Liver (tissue), 9 donors: Measurements from ENCODE around the gene FARSA. TPM values are rescaled to one million over a fixed set of nuclear protein-coding genes. Genes with fewer than 3 reads are reported as not detected.
"Not testable (repeated sequence)": the region's sequence is repeated elsewhere in the genome, so short reads cannot be mapped to it uniquely, and the experiment has no call there.

Source experiments
- DNase-seq: peaks from one replicate; pipeline ENCODE4 v3.0.0-alpha.2; 2017; ENCODE audit warnings: low spot score
- H3K27ac ChIP-seq, 2 donors: one replicate each; pipeline ENCODE4 v1.7.0; 2013; ENCODE audit warnings: inconsistent platforms in 2 of 2, low read length in 2 of 2, control low read depth in 1 of 2, low read depth in 1 of 2, mild to moderate bottlenecking in 1 of 2
- H3K27me3 ChIP-seq, 4 donors: one replicate each; pipeline versions ENCODE4 v1.6.1 to v1.7.0; 2013; ENCODE audit warnings: low read length in 3 of 4, inconsistent platforms in 1 of 4, mild to moderate bottlenecking in 1 of 4, moderate library complexity in 1 of 4; ENCODE audit not compliant: control insufficient read depth in 4 of 4, insufficient read depth in 4 of 4
- H3K36me3 ChIP-seq, 4 donors: one replicate each; pipeline versions ENCODE4 v1.6.1 to v1.7.0; 2013; ENCODE audit warnings: low read length in 3 of 4, mild to moderate bottlenecking in 3 of 4, low read depth in 1 of 4, moderate library complexity in 1 of 4; ENCODE audit not compliant: control insufficient read depth in 4 of 4, insufficient read depth in 3 of 4
- H3K4me1 ChIP-seq, 4 donors: one replicate each; pipeline versions ENCODE4 v1.6.1 to v1.7.0; 2013; ENCODE audit warnings: low read length in 3 of 4, mild to moderate bottlenecking in 3 of 4, moderate library complexity in 1 of 4; ENCODE audit not compliant: control insufficient read depth in 4 of 4, insufficient read depth in 4 of 4
- H3K4me3 ChIP-seq, 3 donors: one replicate each; pipeline versions ENCODE4 v1.6.1 to v1.7.0; 2013; ENCODE audit warnings: low read length in 3 of 3, control low read depth in 1 of 3, low read depth in 1 of 3, mild to moderate bottlenecking in 1 of 3
- H3K9ac ChIP-seq, 2 donors: one replicate each; pipeline ENCODE4 v1.7.0; 2013; ENCODE audit warnings: low read length in 2 of 2, mild to moderate bottlenecking in 2 of 2, moderate library complexity in 2 of 2, control low read depth in 1 of 2, low read depth in 1 of 2
- H3K9me3 ChIP-seq, 4 donors: one replicate each; pipeline versions ENCODE4 v1.6.1 to v1.7.0; 2013; ENCODE audit warnings: low read length in 3 of 4; ENCODE audit not compliant: control insufficient read depth in 4 of 4
- ATF3 ChIP-seq: IDR thresholded peaks from 2 replicates; pipeline ENCODE4 v1.6.1; 2016; ENCODE audit warnings: antibody characterized with exemption
- CTCF ChIP-seq: fragments of 150-350 bp; IDR thresholded peaks from 2 replicates; pipeline ENCODE4 v1.5.1; 2017; ENCODE audit warnings: improper control_type of control experiment, low read depth, low read length; ENCODE audit not compliant: missing input control
- FOXA1 ChIP-seq: IDR thresholded peaks from 2 replicates; pipeline ENCODE4 v1.6.1; 2016; ENCODE audit warnings: antibody characterized with exemption
- JUND ChIP-seq, 2 donors: IDR thresholded peaks; 2 replicates each; pipeline ENCODE4 v1.6.1; 2016; ENCODE audit warnings: antibody characterized with exemption in 2 of 2
- MAX ChIP-seq: IDR thresholded peaks from 2 replicates; pipeline ENCODE4 v1.6.1; 2016; ENCODE audit warnings: antibody characterized with exemption
- RAD21 ChIP-seq, 2 donors: IDR thresholded peaks; 2 replicates each; pipeline ENCODE4 v1.6.1; 2016; ENCODE audit warnings: antibody characterized with exemption in 2 of 2, mild to moderate bottlenecking in 2 of 2
- REST ChIP-seq: IDR thresholded peaks from 2 replicates; pipeline ENCODE4 v1.6.1; 2016; ENCODE audit warnings: antibody characterized with exemption, mild to moderate bottlenecking
- RXRA ChIP-seq, 2 donors: IDR thresholded peaks; 2 replicates each; pipeline ENCODE4 v1.6.1; 2017 to 2018; ENCODE audit warnings: antibody characterized with exemption in 2 of 2, mild to moderate bottlenecking in 1 of 2
- YY1 ChIP-seq: IDR thresholded peaks from 2 replicates; pipeline ENCODE4 v1.6.1; 2016; ENCODE audit warnings: antibody characterized with exemption, mild to moderate bottlenecking
- WGBS: extraction: QIAGEN DNeasy Blood & Tissue Kit; methylation state at CpG from one replicate; pipeline ENCODE4 v1.1.7; 2013; 5-methylcytosine and 5-hydroxymethylcytosine counted together
- polyA plus RNA-seq, 2 donors: library from polyadenylated mRNA; stranded (reverse) in 1 of 2; unstranded in 1 of 2; fragments of 200-250 nt in 1 of 2; fragments of >200 nt in 1 of 2; fragmentation: Nextera tagmentation in 1 of 2; extraction: Ambion mirVana in 1 of 2; gene quantifications; one replicate each; pipeline versions ENCODE4 v1.2.1 to v1.2.3, GENCODE V29; 2013 to 2015
- total RNA-seq, 2 donors: library from RNA; depleted of rRNA; stranded (reverse); fragments of >200 nt; gene quantifications; one replicate each; pipeline ENCODE4 v1.2.3, GENCODE V29; 2014
- donor health status: healthy.
- donor health status: healthy.
- donor health status: healthy.
- donor health status: healthy.
- donor health status: healthy.

The FARSA gene
- total and polyA plus RNA-seq, 4 donors = 29.8 to 50.1 (median 34.3) TPM

- Histone ChIP-seq H3K36me3 (peaks cover 0 to 2% (median 0%) of the 10 kb centered on the region in 4 donors), H3K4me3 (no peak overlapping the region), H3K9ac (no peak overlapping the region), H3K4me1 (peaks cover 5 to 13% (median 11%) of the 10 kb centered on the region in 4 donors), H3K27me3 (no peaks in the 10 kb centered on the region), H3K9me3 (no peaks in the 10 kb centered on the region), H3K27ac (no peak overlapping the region)
- peak; percentile 23 for TF ChIP-seq ATF3
- no peak for TF ChIP-seq FOXA1
- no peak for TF ChIP-seq CTCF
- TF ChIP-seq JUND (IDR thresholded peaks at IDR 0.05) = no peak
- TF ChIP-seq MAX = no peak
- WGBS = 51% methylated on average over 6 of the region's 6 CpGs
- no peak for DNase-seq
These were observed 26.0 kb upstream of the FARSA start for GRCh38 chr19:12959481-12959880.

GRCh38 chr19:12957389-12957952, 24.0 kb upstream of the FARSA start:
- WGBS = 36% methylated on average over 31 of the region's 31 CpGs
- Histone ChIP-seq H3K4me3 (peak overlapping the region; percentile 51 to 99 (median 85)), H3K27ac (peak overlapping the region; percentile 80 to 89), H3K9ac (peak overlapping the region in 1 of 2 donors; percentile 85), H3K4me1 (peaks cover 5 to 18% (median 14%) of the 10 kb centered on the region in 4 donors)
- not testable (repeated sequence) for H3K36me3 ChIP-seq, H3K27me3 ChIP-seq, DNase-seq, H3K9me3 ChIP-seq
- TF ChIP-seq REST = peak; percentile 7

- Histone ChIP-seq H3K9ac (peak within 1 kb of the TSS; percentile 32 to 85), H3K9me3 (no peaks in the 10 kb centered on the region), H3K4me3 (peak within 1 kb of the TSS; percentile 51 to 99 (median 85)), H3K27ac (peak within 1 kb of the TSS; percentile 80 to 89), H3K36me3 (peaks cover 0 to 15% (median 8%) of the 10 kb centered on the region in 4 donors), H3K4me1 (peaks cover 5 to 18% (median 14%) of the 10 kb centered on the region in 4 donors), H3K27me3 (no peaks in the 10 kb centered on the region)
- peak; percentile 84 for DNase-seq
- 4% methylated on average over 84 of the region's 84 CpGs for WGBS
- peak in 1 of 2 donors; percentile 5 for TF ChIP-seq RXRA (IDR thresholded peaks at IDR 0.05)
- TF ChIP-seq YY1 = peak; percentile 96
- TF ChIP-seq REST = peak; percentile 59
- TF ChIP-seq RAD21 (IDR thresholded peaks at IDR 0.05) = no peak
These were observed 23.2 kb upstream of the FARSA start, which contains the start of gene GADD45GIP1 for GRCh38 chr19:12956446-12957388. Gene GADD45GIP1, minus strand, starts transcription at chr19:12957223. Its CDS starts 11 bp downstream, at chr19:12957212.
